Medulla oblongata (tissue), 1 donor: Measurements from ENCODE around the gene XCL2.
A peak's percentile ranks its signal among the peaks of the same experiment; 100 is the strongest.
"Not testable (repeated sequence)": the region's sequence is repeated elsewhere in the genome, so short reads cannot be mapped to it uniquely, and the experiment has no call there.

Experiments
- DNase-seq: peaks from one replicate; pipeline ENCODE4 v3.0.0-alpha.2; 2015; ENCODE audit errors: extremely low spot score

XCL2 gene, protein sequence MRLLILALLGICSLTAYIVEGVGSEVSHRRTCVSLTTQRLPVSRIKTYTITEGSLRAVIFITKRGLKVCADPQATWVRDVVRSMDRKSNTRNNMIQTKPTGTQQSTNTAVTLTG

GRCh38 chr1:168543840-168544498, at the start of gene XCL2:
Gene XCL2, minus strand, starts transcription at chr1:168543997. Its CDS starts 33 bp downstream, at chr1:168543964.
- not testable (repeated sequence) for DNase-seq

GRCh38 chr1:168591641-168592250, 47.9 kb upstream of the XCL2 start:
- no peak for DNase-seq

DNA sequence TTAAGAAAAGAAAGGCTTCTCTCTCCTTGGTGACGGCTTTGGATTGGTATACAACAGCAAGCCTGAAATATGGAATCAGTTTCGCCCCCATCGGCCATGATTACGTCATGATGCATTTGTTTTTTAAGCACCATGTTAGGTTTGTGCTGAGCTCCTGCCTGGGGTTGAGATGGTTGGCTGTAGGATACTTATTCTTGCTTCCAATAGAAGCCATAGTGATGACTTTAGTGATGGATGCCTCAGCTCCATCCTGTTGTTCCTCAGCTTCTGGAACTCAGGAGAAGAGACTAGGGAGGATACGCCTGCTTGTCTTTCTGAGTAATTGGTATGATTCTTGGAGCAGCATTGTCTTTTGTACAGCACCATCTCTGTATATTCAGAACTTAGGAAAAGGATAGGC, 47.3 kb upstream of the XCL2 start:
- no peak for DNase-seq

- DNase-seq, result no peak
Observed at GRCh38 chr1:168589167-168589566, 45.4 kb upstream of the XCL2 start.

DNA sequence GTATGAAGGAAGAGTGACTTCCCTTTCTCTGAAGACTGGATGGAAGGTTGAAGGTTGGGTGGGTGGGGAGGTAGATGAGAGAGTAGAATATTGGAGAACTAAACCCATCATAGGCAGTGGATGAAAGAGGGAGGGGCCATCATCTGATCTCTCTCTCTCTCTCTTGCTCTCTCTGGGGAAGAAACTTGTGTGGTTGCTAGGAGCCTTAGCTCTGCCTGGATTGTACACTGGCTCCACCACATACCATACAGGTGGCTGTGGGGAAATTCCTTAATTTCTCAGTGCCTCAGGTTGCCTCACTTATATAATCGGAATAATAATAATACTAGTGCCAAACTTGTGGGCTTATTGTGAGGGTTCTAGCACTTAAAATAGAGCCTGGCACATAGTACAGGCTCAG, 42.1 kb upstream of the XCL2 start:
- DNase-seq, result no peak

- DNase-seq, result no peak
Observed at GRCh38 chr1:168585191-168585590, 41.4 kb upstream of the XCL2 start.

- no peak for DNase-seq
Observed at GRCh38 chr1:168583571-168583970, 39.8 kb upstream of the XCL2 start.

DNA sequence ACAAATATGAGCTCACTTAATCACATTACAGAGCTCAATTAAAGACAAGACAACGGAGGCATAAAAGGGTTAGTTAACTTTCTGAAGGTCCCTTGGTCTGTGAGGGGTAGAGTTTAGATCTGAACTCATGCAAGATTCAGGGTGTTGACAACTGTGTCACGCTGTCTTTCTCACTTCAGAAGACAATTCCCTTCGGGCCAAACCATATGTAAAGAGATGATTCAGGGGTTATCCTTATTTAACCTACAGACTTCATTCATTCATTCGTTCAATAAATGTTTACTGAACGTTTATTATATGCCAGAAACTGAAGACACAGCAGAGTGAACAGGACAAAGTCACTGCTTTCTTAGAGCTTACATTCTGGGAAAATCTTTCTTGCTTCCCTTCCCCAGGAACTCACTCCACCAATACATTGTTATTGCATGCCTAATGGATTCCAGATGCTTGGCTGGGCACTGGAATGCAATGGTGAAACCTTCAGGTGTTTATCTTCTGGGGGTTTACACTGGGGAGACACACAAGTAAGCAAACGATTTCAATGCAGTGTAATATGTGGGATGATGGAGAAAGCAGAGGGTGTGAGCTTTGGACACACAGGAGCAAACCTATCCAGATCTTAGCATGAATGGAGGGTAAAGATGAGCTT, 39.0 kb upstream of the XCL2 start:
- no peak for DNase-seq

GRCh38 chr1:168581817-168582572, 38.2 kb upstream of the XCL2 start:
- DNase-seq, result no peak

DNA sequence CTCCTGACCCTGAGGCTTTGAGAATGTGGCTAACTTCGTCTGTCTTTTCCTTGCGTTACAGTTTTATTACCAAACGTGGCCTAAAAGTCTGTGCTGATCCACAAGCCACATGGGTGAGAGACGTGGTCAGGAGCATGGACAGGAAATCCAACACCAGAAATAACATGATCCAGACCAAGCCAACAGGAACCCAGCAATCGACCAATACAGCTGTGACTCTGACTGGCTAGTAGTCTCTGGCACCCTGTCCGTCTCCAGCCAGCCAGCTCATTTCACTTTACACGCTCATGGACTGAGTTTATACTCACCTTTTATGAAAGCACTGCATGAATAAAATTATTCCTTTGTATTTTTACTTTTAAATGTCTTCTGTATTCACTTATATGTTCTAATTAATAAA, 37.2 kb upstream of the XCL2 start:
- peak; percentile 10 for DNase-seq

- not testable (repeated sequence) for DNase-seq
Observed at GRCh38 chr1:168580290-168580689, 36.5 kb upstream of the XCL2 start.

DNA sequence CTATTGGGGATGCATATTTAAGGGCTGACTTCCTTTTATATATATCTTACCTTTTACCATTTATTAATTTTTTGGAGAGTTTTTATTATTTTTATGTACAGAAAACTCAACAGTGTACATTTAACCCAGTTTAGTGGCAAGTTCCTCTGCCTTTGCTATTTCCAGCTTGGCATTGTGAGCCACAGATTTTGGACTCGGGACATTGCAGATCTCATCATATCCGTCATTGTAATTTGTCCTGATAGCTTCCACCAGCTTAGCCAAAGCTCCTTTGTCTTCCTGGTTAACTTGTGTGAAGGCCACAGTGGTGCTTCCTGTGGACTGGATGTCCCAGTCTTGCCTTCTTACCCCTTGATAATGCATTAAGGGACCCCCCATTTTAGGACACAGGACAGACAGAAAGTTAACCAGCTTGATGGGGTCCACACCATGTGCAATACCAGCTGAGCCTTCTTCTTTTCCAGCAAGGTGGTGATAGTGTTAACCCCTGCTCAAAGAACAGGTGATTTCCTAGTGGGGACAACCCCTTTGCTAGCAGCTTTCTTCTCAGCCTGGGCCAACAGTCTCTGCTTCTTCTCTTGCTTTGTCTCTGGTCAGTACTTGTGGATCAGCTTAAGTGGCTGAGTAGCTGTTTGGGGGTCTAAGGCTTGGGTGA, 34.9 kb upstream of the XCL2 start:
- not testable (repeated sequence) for DNase-seq

DNA sequence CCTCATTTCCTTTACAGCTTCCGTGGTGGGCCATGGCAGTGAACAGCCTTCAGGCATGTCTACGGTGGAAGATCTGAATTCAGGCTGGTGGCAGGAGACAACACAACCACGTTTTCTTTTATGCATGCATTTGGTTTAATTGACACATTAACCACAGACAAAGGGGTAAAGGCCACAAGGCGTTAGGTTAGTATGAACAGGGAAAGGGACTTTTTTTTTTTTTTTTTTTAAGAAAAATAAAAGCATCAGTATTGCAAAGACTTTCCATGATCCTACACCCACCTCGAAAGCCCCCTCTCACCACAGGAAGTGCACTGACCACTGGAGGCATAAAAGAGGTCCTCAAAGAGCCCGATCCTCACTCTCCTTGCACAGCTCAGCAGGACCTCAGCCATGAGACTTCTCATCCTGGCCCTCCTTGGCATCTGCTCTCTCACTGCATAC, 32.5 kb upstream of the XCL2 start, which contains the start of gene XCL1:
XCL1 (plus strand) TSS at position 361 of the 444 bp plus-strand sequence; CDS start at position 394, 33 bp downstream.
- DNase-seq, result not testable (repeated sequence)

DNA sequence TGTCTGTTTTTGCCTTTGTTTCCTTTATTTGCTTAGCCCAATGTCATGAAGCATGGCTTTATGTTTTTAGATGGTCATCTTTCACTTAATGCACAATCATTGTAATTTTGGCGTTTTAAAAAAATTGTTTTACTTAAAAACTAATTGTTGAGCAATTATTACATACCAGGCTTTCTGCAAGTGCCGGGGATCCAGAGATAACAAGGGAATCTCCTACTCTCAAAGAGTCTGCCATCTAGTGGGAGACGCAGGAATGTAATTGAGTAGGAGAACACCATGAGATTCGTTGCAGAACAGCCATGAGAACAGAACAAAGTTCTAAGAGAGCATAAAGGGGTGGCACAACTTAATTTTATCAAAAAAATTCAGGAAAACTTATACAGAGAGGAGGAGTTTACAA, 30.4 kb upstream of the XCL2 start:
- peak; percentile 55 for DNase-seq

DNA sequence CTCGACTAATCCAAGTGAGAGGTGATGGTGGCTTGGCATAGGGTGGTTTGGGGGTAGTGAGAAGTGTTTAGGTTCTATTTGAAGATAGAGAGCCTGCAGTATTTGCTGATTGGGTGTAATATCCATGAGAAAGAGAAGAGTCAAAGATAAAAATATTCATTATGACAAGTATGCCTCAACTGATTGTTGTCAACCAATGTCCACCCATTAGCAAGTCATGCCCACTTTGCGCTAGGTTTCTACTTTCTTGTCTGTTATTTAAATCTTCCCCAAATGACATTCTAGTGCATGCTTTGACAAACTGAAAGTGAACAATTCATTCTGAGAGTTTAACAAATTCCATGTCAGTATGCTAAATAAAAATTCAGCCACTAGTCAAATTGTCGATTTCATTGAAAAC, 28.8 kb upstream of the XCL2 start:
- no peak for DNase-seq

DNA sequence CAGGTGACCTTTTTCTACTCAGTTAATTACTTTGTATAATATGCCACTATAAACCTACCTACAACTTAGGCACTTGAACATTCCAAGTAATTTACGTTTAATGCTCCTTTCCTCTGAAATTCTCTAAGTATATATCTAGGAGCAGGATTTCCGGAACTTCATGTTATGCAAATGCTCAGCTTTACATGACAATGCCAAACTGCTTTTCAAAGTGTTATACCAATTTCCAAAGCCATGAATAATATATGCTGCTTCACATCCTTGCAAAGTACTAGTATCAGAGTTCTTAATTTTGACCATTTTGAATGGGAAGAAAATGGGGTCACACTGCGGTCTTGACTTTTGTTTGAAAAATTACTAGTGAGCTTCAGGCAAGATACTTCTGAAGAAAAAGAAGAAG, 26.9 kb upstream of the XCL2 start:
- DNase-seq, result no peak

DNA sequence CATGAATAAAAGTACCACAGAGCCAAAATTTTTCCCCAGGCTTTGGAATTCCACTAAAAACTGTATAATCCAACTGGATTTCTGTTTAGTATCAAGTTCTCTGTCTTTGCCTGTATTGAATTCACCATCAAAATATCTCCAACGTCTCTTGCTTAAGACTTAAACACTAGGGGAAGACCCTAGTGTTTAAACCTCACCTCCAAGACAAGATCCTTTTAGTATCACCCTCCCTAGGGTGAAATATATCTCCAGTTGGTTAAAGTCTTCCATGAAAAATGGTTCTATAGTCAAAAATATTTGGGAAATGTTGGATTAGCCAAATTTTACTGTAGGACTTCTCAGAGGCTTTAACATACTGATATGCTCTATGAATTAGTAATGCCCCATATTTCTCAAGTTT, 24.5 kb upstream of the XCL2 start:
- DNase-seq, result no peak

DNA sequence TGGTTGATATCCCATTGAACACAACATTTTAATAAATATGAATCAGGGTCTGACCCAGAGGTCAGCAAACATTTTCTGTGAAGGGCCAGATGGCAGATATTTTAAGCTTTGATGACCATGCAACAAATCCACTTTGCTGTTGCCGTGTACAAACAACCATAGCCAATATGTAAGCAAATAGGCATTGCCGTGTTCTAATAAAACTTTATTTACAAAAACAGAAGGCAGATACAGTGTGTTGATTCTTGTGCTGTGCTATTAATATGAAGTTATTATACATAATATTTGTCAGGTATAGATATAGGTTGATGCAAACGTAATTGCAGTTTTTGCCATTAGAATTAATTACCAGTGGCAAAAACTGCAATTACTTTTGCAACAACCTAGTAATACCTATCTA, 23.8 kb upstream of the XCL2 start:
- no peak for DNase-seq

DNA sequence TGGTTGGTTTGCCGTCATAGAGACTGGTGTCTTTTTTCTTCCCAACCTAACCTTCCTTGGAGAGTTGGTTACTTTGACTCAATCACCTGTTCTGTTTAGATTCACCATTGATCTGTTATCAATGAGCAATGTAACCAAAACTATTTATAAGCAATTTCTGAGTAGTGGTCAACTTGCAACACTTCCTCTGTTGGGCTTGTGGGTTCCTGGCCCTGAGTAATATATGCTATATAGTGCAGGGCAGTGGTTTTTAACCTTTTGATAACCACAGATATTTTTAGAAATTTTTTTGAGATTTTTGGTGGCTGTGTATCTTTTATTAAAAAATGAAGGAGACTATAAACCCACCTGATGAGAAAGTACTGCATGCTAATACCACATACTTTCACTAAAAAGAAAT, 23.2 kb upstream of the XCL2 start:
- DNase-seq, result no peak

GRCh38 chr1:168565825-168566224, 22.0 kb upstream of the XCL2 start:
- no peak for DNase-seq

DNA sequence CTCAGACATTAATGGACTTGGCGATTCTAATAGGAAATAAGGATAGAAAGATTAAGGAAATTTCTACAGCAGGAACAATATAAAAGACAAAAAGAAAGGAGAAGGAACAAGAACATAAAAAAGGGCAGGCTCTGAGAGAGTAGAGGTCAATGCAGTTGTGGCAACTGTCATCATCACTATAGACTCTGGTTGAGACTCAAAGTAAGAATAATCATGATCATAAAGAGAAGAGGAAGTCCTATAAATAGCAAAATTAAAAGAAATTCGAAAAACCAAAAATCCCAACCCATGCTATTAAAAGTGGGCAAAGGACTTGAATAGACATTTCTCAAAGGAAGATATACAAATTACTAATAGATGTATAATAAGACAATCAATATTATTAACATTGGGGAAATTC, 18.2 kb upstream of the XCL2 start:
- no peak for DNase-seq

GRCh38 chr1:168560370-168560769, 16.6 kb upstream of the XCL2 start:
- DNase-seq, result no peak
